Pulmonary artery endothelial cell (primary cell): ENCODE data around the gene STX1A. TPM values are rescaled to one million over a fixed set of nuclear protein-coding genes. Genes with fewer than 3 reads are reported as not detected.

Experiments
- DNase-seq: peaks from one replicate; pipeline ENCODE4 v3.0.0-alpha.2; 2011; ENCODE audit warnings: low read depth, low spot score
- total RNA-seq: library from RNA; depleted of rRNA; stranded (reverse); fragments of >200 nt; gene quantifications from 2 replicates; pipeline ENCODE4 v1.2.3, GENCODE V29; 2014

The STX1A gene
- total RNA-seq, 1 donor from 2014 or later = 23.5 TPM

- no peak for DNase-seq
These were observed 10.4 kb downstream of the STX1A start for GRCh38 chr7:73708961-73709549.

GRCh38 chr7:73707045-73707631 is 12.3 kb downstream of the STX1A start:
- DNase-seq = no peak

GRCh38 chr7:73706126-73707044 is 13.1 kb downstream of the STX1A start:
- no peak for DNase-seq

GRCh38 chr7:73705551-73705920 is 13.9 kb downstream of the STX1A start:
- no peak for DNase-seq

GRCh38 chr7:73704640-73705550 is 14.6 kb downstream of the STX1A start:
- no peak for DNase-seq

- DNase-seq = no peak
These were observed 15.5 kb downstream of the STX1A start for GRCh38 chr7:73703757-73704639.

GRCh38 chr7:73703225-73703624 is 16.2 kb downstream of the STX1A start:
- no peak for DNase-seq

- no peak for DNase-seq
These were observed 16.8 kb downstream of the STX1A start for GRCh38 chr7:73702665-73703064.

GRCh38 chr7:73702226-73702625 is 17.2 kb downstream of the STX1A start:
- no peak for DNase-seq

GRCh38 chr7:73701357-73701995 is 18.0 kb downstream of the STX1A start:
- no peak for DNase-seq

GRCh38 chr7:73700581-73701134 is 18.8 kb downstream of the STX1A start:
- DNase-seq = no peak

- no peak for DNase-seq
These were observed 19.4 kb downstream of the STX1A start for GRCh38 chr7:73700069-73700423.

- no peak for DNase-seq
These were observed 19.9 kb downstream of the STX1A start for GRCh38 chr7:73699370-73700068.

GRCh38 chr7:73698410-73698809 is 21.1 kb downstream of the STX1A start:
- no peak for DNase-seq

GRCh38 chr7:73696372-73696771 is 23.1 kb downstream of the STX1A start:
- no peak for DNase-seq

GRCh38 chr7:73690646-73691045 is 28.8 kb downstream of the STX1A start:
- DNase-seq = no peak

GRCh38 chr7:73688288-73688687 is 31.2 kb downstream of the STX1A start:
- no peak for DNase-seq

- DNase-seq = no peak
These were observed 34.2 kb downstream of the STX1A start for GRCh38 chr7:73685311-73685710.
